Measurements from ENCODE around the gene CCDC27. TPM values are rescaled to one million over a fixed set of nuclear protein-coding genes. Genes with fewer than 3 reads are reported as not detected.

CCDC27 gene
- total and polyA plus RNA-seq, 2 of the 13 experiments (the other 11 are each of a cell fraction or from before 2014, with no cell fraction given), result not detected

DNA sequence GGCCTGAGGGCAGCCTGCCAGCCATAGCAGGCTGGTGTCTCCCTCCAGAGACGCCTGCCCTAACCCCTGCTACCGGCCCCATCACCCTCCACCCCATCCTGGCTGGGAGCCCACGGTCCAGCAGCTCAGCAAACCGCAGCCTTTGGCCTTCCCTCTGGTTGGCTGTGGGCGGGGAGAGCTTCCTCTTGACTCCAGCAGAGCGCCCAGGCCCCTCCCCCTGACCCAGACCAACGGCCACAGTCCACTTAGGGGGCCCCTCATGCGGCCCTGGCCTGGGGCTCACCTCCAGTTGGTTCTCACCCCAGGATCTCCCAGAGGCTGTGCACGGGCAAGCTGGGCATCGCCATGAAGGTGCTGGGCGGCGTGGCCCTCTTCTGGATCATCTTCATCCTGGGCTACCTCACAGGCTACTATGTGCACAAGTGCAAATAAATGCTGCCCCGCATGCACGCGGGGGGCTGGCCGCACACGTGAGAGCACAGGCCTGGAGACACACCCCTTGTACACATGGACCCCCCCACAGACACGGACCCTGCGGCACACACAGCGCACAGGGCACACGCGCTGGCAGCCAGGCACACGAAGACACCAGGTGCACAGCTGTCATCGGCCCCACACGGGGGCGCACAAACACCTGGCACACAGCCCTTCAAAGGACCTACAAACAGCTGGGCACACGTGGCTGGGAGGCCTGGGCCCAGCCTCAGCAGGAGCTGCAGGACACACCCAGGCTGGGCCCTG is 23.4 kb downstream of the CCDC27 start (continued):
- TF ChIP-seq, protein P1, sequence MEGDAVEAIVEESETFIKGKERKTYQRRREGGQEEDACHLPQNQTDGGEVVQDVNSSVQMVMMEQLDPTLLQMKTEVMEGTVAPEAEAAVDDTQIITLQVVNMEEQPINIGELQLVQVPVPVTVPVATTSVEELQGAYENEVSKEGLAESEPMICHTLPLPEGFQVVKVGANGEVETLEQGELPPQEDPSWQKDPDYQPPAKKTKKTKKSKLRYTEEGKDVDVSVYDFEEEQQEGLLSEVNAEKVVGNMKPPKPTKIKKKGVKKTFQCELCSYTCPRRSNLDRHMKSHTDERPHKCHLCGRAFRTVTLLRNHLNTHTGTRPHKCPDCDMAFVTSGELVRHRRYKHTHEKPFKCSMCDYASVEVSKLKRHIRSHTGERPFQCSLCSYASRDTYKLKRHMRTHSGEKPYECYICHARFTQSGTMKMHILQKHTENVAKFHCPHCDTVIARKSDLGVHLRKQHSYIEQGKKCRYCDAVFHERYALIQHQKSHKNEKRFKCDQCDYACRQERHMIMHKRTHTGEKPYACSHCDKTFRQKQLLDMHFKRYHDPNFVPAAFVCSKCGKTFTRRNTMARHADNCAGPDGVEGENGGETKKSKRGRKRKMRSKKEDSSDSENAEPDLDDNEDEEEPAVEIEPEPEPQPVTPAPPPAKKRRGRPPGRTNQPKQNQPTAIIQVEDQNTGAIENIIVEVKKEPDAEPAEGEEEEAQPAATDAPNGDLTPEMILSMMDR (CRISPR knock-in tag; IDR thresholded peaks at IDR 0.05), result peak; percentile 97
- TF ChIP-seq HCFC1 (IDR thresholded peaks at IDR 0.05; ENCODE audit: low read depth, low read length), result no peak; the same call in 1 of the 2 replicates
- TF ChIP-seq HHEX (CRISPR knock-in tag; IDR thresholded peaks at IDR 0.05), result no peak
- TF ChIP-seq, protein P2, sequence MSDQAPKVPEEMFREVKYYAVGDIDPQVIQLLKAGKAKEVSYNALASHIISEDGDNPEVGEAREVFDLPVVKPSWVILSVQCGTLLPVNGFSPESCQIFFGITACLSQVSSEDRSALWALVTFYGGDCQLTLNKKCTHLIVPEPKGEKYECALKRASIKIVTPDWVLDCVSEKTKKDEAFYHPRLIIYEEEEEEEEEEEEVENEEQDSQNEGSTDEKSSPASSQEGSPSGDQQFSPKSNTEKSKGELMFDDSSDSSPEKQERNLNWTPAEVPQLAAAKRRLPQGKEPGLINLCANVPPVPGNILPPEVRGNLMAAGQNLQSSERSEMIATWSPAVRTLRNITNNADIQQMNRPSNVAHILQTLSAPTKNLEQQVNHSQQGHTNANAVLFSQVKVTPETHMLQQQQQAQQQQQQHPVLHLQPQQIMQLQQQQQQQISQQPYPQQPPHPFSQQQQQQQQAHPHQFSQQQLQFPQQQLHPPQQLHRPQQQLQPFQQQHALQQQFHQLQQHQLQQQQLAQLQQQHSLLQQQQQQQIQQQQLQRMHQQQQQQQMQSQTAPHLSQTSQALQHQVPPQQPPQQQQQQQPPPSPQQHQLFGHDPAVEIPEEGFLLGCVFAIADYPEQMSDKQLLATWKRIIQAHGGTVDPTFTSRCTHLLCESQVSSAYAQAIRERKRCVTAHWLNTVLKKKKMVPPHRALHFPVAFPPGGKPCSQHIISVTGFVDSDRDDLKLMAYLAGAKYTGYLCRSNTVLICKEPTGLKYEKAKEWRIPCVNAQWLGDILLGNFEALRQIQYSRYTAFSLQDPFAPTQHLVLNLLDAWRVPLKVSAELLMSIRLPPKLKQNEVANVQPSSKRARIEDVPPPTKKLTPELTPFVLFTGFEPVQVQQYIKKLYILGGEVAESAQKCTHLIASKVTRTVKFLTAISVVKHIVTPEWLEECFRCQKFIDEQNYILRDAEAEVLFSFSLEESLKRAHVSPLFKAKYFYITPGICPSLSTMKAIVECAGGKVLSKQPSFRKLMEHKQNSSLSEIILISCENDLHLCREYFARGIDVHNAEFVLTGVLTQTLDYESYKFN (CRISPR knock-in tag; conservative IDR thresholded peaks at IDR 0.05), result peak; percentile 97
- TF ChIP-seq SMARCE1 (IDR thresholded peaks at IDR 0.05; ENCODE audit: borderline replicate concordance), result no peak
- no peak for TF ChIP-seq SRY (CRISPR knock-in tag; IDR thresholded peaks at IDR 0.05)
- TF ChIP-seq, protein P3, sequence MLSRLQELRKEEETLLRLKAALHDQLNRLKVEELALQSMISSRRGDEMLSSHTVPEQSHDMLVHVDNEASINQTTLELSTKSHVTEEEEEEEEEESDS (CRISPR knock-in tag; IDR thresholded peaks at IDR 0.05; ENCODE audit: borderline replicate concordance), result peak; percentile 95; the same call in 1 of the 2 replicates
- peak; percentile 59; the same call in 1 of the 2 replicates for TF ChIP-seq HOXA9 (CRISPR knock-in tag; IDR thresholded peaks at IDR 0.05; ENCODE audit: borderline replicate concordance)
- TF ChIP-seq CENPT (CRISPR knock-in tag; IDR thresholded peaks at IDR 0.05; ENCODE audit: low read depth), result no peak
- TF ChIP-seq, protein P4, sequence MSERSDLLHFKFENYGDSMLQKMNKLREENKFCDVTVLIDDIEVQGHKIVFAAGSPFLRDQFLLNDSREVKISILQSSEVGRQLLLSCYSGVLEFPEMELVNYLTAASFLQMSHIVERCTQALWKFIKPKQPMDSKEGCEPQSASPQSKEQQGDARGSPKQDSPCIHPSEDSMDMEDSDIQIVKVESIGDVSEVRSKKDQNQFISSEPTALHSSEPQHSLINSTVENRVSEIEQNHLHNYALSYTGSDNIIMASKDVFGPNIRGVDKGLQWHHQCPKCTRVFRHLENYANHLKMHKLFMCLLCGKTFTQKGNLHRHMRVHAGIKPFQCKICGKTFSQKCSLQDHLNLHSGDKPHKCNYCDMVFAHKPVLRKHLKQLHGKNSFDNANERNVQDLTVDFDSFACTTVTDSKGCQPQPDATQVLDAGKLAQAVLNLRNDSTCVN (CRISPR knock-in tag; IDR thresholded peaks at IDR 0.05; ENCODE audit: borderline replicate concordance), result peak; percentile 80
- peak; percentile 75; the same call in 1 of the 2 replicates for TF ChIP-seq ZNF510 (CRISPR knock-in tag; IDR thresholded peaks at IDR 0.05; ENCODE audit: low read depth)
- peak; percentile 28; the same call in 1 of the 2 replicates for TF ChIP-seq GZF1 (CRISPR knock-in tag; IDR thresholded peaks at IDR 0.05)
- TF ChIP-seq TEAD3 (CRISPR knock-in tag; optimal IDR thresholded peaks at IDR 0.05; ENCODE audit: borderline replicate concordance), result peak; percentile 44
- peak; percentile 68; the same call in 1 of the 2 replicates for TF ChIP-seq ZSCAN21 (CRISPR knock-in tag; IDR thresholded peaks at IDR 0.05; ENCODE audit: borderline replicate concordance)
- TF ChIP-seq, protein P5, sequence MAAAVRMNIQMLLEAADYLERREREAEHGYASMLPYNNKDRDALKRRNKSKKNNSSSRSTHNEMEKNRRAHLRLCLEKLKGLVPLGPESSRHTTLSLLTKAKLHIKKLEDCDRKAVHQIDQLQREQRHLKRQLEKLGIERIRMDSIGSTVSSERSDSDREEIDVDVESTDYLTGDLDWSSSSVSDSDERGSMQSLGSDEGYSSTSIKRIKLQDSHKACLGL (CRISPR knock-in tag; IDR thresholded peaks at IDR 0.05), result peak; percentile 97
- TF ChIP-seq ETV5 (CRISPR knock-in tag; IDR thresholded peaks at IDR 0.05; ENCODE audit: borderline replicate concordance), result no peak; the same call in 1 of the 2 replicates
- peak; percentile 92 for TF ChIP-seq ZSCAN9 (CRISPR knock-in tag; IDR thresholded peaks at IDR 0.05; ENCODE audit: borderline replicate concordance)
- no peak; the same call in 1 of the 2 replicates for TF ChIP-seq ZNF44 (CRISPR knock-in tag; IDR thresholded peaks at IDR 0.05)
- peak; percentile 78 for TF ChIP-seq POLR2G (IDR thresholded peaks at IDR 0.05; ENCODE audit: low read depth, low read length)
- TF ChIP-seq, protein P6, sequence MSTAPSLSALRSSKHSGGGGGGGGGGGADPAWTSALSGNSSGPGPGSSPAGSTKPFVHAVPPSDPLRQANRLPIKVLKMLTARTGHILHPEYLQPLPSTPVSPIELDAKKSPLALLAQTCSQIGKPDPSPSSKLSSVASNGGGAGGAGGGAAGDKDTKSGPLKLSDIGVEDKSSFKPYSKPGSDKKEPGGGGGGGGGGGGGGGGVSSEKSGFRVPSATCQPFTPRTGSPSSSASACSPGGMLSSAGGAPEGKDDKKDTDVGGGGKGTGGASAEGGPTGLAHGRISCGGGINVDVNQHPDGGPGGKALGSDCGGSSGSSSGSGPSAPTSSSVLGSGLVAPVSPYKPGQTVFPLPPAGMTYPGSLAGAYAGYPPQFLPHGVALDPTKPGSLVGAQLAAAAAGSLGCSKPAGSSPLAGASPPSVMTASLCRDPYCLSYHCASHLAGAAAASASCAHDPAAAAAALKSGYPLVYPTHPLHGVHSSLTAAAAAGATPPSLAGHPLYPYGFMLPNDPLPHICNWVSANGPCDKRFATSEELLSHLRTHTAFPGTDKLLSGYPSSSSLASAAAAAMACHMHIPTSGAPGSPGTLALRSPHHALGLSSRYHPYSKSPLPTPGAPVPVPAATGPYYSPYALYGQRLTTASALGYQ (CRISPR knock-in tag; IDR thresholded peaks at IDR 0.05), result peak; percentile 73
